Caco-2 (cell line): ENCODE data around the gene LEPROT. TPM values are rescaled to one million over a fixed set of nuclear protein-coding genes. Genes with fewer than 3 reads are reported as not detected.
"Not testable (repeated sequence)": the region's sequence is repeated elsewhere in the genome, so short reads cannot be mapped to it uniquely, and the experiment has no call there.

Experiments used
- BruUV-seq: library from RNA; stranded (reverse); fragments of 400-500 nt; replicated peaks from 2 replicates; lab custom pipeline; 2021; lab: Mats Ljungman, UMichigan
- CTCF ChIA-PET: fragments of 300-600 bp; sonication (Branson Sonifier 250); formaldehyde crosslinking; loops from one replicate; lab custom pipeline; 2022; ENCODE audit warnings: antibody characterized with exemption; lab: Charles Lee
- POLR2A ChIA-PET: fragments of 300-600 bp; sonication (Branson Sonifier 250); formaldehyde crosslinking; loops from one replicate; lab custom pipeline; 2022; ENCODE audit warnings: antibody characterized with exemption; lab: Charles Lee
- DNase-seq, 2 experiments: peaks; one replicate each; pipeline versions ENCODE4 v3.0.0 to v3.0.0-alpha.2; 2020 to 2022
- H3K27me3 ChIP-seq: replicated peaks from 2 replicates; pipeline ENCODE4 v1.6.0; 2011; ENCODE audit warnings: low read length; ENCODE audit not compliant: control insufficient read depth, insufficient read depth
- H3K36me3 ChIP-seq: 2 replicates; pipeline ENCODE4 v1.5.1; 2011; ENCODE audit warnings: low read length; ENCODE audit not compliant: control insufficient read depth, insufficient read depth
- H3K4me1 ChIP-seq: fragments of 250-450 bp; sonication (Bioruptor Pico); 2 replicates; pipeline ENCODE4 v1.5.1; 2020; ENCODE audit warnings: mild to moderate bottlenecking
- H3K4me3 ChIP-seq: 2 replicates; pipeline ENCODE4 v1.5.1; 2011; ENCODE audit warnings: low read depth, mild to moderate bottlenecking, control low read depth, low read length
- H3K9me3 ChIP-seq: fragments of 250-450 bp; sonication (Bioruptor Pico); 2 replicates; pipeline ENCODE4 v1.5.1; 2020; ENCODE audit warnings: mild to moderate bottlenecking, moderate library complexity
- H3K27ac Mint-ChIP-seq: one replicate; pipeline ENCODE4 v1.8.0; 2022; ENCODE audit warnings: mixed read lengths; ENCODE audit not compliant: unreplicated experiment
- H3K27me3 Mint-ChIP-seq: one replicate; pipeline ENCODE4 v1.8.0; 2022; ENCODE audit warnings: mixed read lengths; ENCODE audit not compliant: insufficient read depth, unreplicated experiment
- H3K36me3 Mint-ChIP-seq: one replicate; pipeline ENCODE4 v1.8.0; 2022; ENCODE audit warnings: mild to moderate bottlenecking, mixed read lengths; ENCODE audit not compliant: insufficient read depth, unreplicated experiment
- H3K4me1 Mint-ChIP-seq: one replicate; pipeline ENCODE4 v1.8.0; 2022; ENCODE audit warnings: low read depth, mixed read lengths; ENCODE audit not compliant: unreplicated experiment
- H3K4me3 Mint-ChIP-seq: one replicate; pipeline ENCODE4 v1.8.0; 2022; ENCODE audit warnings: mild to moderate bottlenecking, moderate library complexity, mixed read lengths; ENCODE audit not compliant: unreplicated experiment
- H3K9me3 Mint-ChIP-seq: one replicate; pipeline ENCODE4 v1.8.0; 2022; ENCODE audit warnings: mixed read lengths; ENCODE audit not compliant: unreplicated experiment
- intact Hi-C: fragments of 100-400 bp; cut with micrococcal nuclease; formaldehyde crosslinking; loops from one replicate; pipeline ENCODE4 v1.10.0; 2022; ENCODE audit not compliant: unreplicated experiment
- total RNA-seq: library from RNA; stranded (reverse); gene quantifications from 2 replicates; pipeline ENCODE4 v1.2.3, GENCODE V29; 2022
- TF ChIP-seq, protein P1 (sequence below), 2 experiments: fragments of 200-600 bp in 1 of 2; IDR thresholded peaks; 1 replicate in 1 of 2; 2 replicates in 1 of 2; pipeline versions ENCODE4 v1.5.1 to v1.8.0; 2011 to 2022; ENCODE audit warnings: antibody characterized with exemption in 1 of 2, control low read depth in 1 of 2, inconsistent platforms in 1 of 2, low read depth in 1 of 2, low read length in 1 of 2, mild to moderate bottlenecking in 1 of 2, moderate library complexity in 1 of 2; ENCODE audit not compliant: insufficient read depth in 1 of 2, severe bottlenecking in 1 of 2, unreplicated experiment in 1 of 2

Gene LEPROT
- total RNA-seq, 1 experiment from 2014 or later = 37.6 TPM

DNA sequence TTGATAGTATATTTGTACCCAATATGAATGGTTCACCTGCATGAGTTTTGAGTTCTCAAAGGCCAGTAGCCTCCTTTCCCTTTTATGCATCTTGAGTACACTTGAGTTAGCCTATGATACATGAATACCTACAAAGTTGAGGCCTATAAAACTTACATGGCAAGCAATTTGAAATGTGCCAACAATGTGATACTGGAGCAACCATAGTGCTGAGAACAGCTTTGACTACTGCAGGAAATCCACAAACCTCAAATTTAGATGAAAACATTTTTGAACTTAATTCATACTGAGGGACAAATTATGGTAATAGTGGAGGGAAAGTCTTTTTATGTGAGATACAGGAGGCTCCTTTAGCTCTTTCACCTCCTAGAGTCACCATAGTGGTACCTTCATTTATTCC, 37.4 kb downstream of the LEPROT start:
- Mint-ChIP-seq H3K4me3 (no peak overlapping the region), H3K9me3 (peaks cover 10% of the 10 kb centered on the region), H3K36me3 (no peaks in the 10 kb centered on the region), H3K27me3 (no peaks in the 10 kb centered on the region), H3K4me1 (no peaks in the 10 kb centered on the region), H3K27ac (no peak overlapping the region)
- Histone ChIP-seq H3K4me3 (no peak overlapping the region), H3K27me3 (no peaks in the 10 kb centered on the region), H3K36me3 (no peaks in the 10 kb centered on the region), H3K4me1 (no peaks in the 10 kb centered on the region), H3K9me3 (no peaks in the 10 kb centered on the region)
- intact Hi-C loops = no loop called here
- CTCF ChIA-PET = interaction anchor here (1.1 kb wide), 1 partner anchor 10 kb away, joined by 3 read pairs; no protein-coding TSS in a partner anchor
- BruUV-seq = no TSS peak
- POLR2A ChIA-PET = no interaction called here
- no peak for DNase-seq
- TF ChIP-seq, protein P1, sequence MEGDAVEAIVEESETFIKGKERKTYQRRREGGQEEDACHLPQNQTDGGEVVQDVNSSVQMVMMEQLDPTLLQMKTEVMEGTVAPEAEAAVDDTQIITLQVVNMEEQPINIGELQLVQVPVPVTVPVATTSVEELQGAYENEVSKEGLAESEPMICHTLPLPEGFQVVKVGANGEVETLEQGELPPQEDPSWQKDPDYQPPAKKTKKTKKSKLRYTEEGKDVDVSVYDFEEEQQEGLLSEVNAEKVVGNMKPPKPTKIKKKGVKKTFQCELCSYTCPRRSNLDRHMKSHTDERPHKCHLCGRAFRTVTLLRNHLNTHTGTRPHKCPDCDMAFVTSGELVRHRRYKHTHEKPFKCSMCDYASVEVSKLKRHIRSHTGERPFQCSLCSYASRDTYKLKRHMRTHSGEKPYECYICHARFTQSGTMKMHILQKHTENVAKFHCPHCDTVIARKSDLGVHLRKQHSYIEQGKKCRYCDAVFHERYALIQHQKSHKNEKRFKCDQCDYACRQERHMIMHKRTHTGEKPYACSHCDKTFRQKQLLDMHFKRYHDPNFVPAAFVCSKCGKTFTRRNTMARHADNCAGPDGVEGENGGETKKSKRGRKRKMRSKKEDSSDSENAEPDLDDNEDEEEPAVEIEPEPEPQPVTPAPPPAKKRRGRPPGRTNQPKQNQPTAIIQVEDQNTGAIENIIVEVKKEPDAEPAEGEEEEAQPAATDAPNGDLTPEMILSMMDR (IDR thresholded peaks at IDR 0.05; ENCODE audit: insufficient read depth in 1 of 2, low read depth in 1 of 2, low read length in 1 of 2, severe bottlenecking in 1 of 2, unreplicated experiment in 1 of 2) = no peak

DNA sequence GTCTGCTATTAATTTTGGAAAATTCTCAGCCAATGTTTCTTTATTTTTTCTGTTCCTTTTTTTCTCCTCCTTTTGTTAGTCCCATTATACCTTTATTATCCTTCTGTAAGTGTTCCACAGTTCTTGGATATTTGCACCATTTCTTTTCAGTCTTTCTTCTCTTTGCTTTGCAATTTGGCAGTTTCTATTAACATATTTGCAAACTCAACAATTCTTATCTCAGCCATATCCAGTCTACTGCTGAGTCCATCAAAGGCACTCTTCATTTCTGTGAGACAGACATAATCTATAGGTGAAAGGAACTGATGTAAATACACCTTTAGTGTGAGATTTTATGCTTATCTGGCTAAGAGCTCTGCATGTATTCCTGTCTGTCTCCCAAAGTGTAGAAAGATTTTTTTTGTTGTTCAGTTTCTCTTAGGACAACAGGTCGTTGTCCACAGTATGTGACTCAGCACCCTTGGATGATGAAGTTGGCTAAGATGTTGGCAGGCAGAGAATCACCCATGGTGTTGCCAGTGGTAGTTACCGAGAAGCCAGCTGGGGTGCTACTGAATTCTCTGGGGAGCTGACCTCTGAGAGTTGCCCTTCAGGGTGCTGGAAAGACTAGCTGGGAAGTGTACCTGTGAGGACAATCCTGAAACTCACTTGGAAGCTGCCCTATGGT, 38.4 kb downstream of the LEPROT start:
- Mint-ChIP-seq H3K4me3 (no peak overlapping the region), H3K27ac (no peak overlapping the region), H3K9me3 (peaks cover 10% of the 10 kb centered on the region), H3K27me3 (no peaks in the 10 kb centered on the region), H3K4me1 (no peaks in the 10 kb centered on the region), H3K36me3 (no peaks in the 10 kb centered on the region)
- Histone ChIP-seq H3K9me3 (no peaks in the 10 kb centered on the region), H3K4me3 (no peak overlapping the region), H3K4me1 (no peaks in the 10 kb centered on the region), H3K27me3 (no peaks in the 10 kb centered on the region), H3K36me3 (no peaks in the 10 kb centered on the region)
- ChIA-PET POLR2A (no interaction called here), CTCF (interaction anchor here (0.5 to 1.4 kb wide), 10 partner anchors 9 to 243 kb away, joined by 3 to 14 read pairs (median 4); partner anchors contain the start of genes LEPR and LEPROT)
- BruUV-seq = no TSS peak
- intact Hi-C loops = no loop called here
- TF ChIP-seq, protein P1 (IDR thresholded peaks at IDR 0.05; ENCODE audit: insufficient read depth in 1 of 2, low read depth in 1 of 2, low read length in 1 of 2, severe bottlenecking in 1 of 2, unreplicated experiment in 1 of 2) = no peak
- no peak for DNase-seq

- H3K4me1 ChIP-seq = no peaks in the 10 kb centered on the region
- H3K36me3 ChIP-seq = no peaks in the 10 kb centered on the region
- H3K9me3 ChIP-seq = no peaks in the 10 kb centered on the region
- H3K36me3 Mint-ChIP-seq = no peaks in the 10 kb centered on the region
- H3K4me1 Mint-ChIP-seq = no peaks in the 10 kb centered on the region
- H3K27me3 ChIP-seq = no peaks in the 10 kb centered on the region
- peaks cover 10% of the 10 kb centered on the region for H3K9me3 Mint-ChIP-seq
- peak in 1 of 2 experiments; percentile 14 for DNase-seq
- intact Hi-C loops = no loop called here
- H3K4me3 Mint-ChIP-seq = no peak overlapping the region
- ChIA-PET POLR2A (no interaction called here), CTCF (interaction anchor here (0.5 to 1.4 kb wide), 9 partner anchors 8 to 244 kb away, joined by 3 to 14 read pairs (median 4); partner anchors contain the start of genes LEPR and LEPROT)
- no TSS peak for BruUV-seq
- no peak overlapping the region for H3K4me3 ChIP-seq
- TF ChIP-seq, protein P1 (IDR thresholded peaks at IDR 0.05; ENCODE audit: insufficient read depth in 1 of 2, low read depth in 1 of 2, low read length in 1 of 2, severe bottlenecking in 1 of 2, unreplicated experiment in 1 of 2) = peak; percentile 24 to 29
- no peaks in the 10 kb centered on the region for H3K27me3 Mint-ChIP-seq
- no peak overlapping the region for H3K27ac Mint-ChIP-seq
These were observed 38.9 kb downstream of the LEPROT start for GRCh38 chr1:65459397-65459768.

DNA sequence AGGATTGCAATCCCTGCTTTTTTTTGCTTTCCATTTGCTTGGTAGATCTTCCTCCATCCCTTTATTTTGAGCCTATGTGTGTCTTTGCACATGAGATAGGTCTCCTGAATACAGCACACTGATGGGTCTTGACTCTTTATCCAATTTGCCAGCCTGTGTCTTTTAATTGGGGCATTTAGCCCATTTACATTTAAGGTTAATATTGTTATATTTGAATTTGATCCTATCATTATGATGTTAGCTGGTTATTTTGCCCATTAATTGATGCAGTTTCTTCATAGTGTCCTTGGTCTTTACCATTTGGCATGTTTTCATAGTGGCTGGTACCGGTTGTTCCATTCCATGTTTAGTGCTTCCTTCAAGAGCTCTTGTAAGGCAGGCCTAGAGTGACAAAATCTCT, 45.4 kb downstream of the LEPROT start:
- H3K27me3 ChIP-seq, DNase-seq, H3K9me3 Mint-ChIP-seq, CTCF ChIA-PET, H3K4me3 Mint-ChIP-seq, BruUV-seq, H3K4me3 ChIP-seq, H3K27ac Mint-ChIP-seq, H3K27me3 Mint-ChIP-seq, POLR2A ChIA-PET, H3K9me3 ChIP-seq, H3K36me3 Mint-ChIP-seq, H3K36me3 ChIP-seq, H3K4me1 Mint-ChIP-seq: not testable (repeated sequence)
- H3K4me1 ChIP-seq = peaks cover 24% of the 10 kb centered on the region
- intact Hi-C loops = loop anchor here (5.0 kb wide), 1 partner anchor 44 kb away; the partner anchor contains the start of genes LEPR and LEPROT
